GM21515 (cell line): ENCODE results near the gene HOXD3.

Source experiments
- ATAC-seq: cut with Tn5 transposase; IDR thresholded peaks from one replicate; pipeline ENCODE4 v1.9.1; 2021; ENCODE audit not compliant: unreplicated experiment

The HOXD3 gene

DNA sequence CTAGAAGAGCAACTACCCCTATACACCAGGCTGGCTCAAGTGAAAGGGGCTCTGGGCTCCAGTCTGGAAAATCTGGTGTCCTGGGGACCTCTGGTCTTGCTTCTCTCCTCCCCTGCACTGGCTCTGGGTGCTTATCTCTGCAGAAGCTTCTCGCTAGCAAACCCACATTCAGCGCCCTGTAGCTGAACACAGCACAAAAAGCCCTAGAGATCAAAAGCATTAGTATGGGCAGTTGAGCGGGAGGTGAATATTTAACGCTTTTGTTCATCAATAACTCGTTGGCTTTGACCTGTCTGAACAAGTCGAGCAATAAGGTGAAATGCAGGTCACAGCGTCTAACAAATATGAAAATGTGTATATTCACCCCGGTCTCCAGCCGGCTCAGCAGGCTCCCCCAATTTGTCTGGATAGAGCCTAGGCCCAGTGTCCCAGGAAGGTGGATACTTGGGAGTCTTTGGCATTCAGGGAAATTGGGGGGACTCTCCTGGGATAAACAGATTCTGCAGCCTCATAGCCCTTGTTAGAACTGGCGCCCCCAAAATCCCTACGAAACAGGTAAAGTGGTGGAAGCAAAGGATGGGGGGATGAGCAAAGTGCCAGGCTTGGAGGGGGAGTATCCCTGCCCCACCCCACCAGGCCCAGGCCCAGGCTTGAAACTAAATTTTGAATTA lies 8.2 kb upstream of the HOXD3 start:
- ATAC-seq, result no peak

DNA sequence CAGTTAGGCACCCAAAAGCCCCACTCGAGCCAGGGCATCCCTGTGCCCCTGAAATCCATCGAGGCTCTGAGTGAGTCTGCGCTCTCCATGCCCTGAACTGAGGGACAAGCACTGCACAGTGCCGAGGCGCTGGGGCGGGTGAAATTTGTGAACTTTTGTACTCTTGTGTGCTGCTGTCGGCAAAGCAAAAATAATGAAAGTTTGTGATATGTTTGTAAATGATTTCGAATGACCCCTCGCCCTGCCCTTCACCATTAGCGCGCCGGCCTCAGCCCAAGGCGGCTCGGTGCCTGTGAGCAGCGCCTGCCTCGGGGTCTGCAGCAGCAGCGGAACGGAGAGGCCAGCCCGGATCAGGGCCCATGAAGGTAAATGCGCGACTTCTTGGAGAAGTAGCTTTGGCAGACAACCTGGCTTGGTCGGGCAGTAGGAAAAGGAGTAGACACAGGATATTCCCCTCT lies 7.6 kb upstream of the HOXD3 start:
- ATAC-seq, result no peak

DNA sequence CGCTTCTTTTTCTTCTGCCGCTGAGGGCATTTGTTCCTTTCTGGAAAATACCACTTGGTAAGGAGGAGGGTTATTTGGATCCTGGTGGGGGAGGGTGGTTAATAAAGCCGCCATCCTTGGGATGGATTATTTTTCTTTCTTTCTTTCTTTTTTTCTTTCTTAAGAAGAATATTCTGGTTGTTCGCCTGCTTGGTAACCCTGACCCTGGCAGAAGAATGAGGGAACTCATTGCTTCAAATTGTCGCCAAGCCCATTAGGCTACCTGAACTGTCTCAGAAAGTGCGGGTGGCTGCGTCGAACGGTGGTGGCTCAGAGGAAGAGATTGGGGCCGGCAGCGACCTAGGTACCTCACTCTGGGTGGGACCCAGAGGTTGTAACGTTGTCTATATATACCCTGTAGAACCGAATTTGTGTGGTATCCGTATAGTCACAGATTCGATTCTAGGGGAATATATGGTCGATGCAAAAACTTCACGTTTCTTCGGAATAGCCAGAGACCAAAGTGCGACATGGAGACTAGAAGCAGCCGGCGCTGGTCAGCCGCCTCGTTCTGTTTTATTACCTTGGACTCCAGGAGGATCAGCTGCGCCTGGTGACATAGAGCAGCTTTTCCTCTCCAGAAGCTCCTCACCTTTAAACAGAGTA lies 7.0 kb upstream of the HOXD3 start:
- no peak for ATAC-seq

DNA sequence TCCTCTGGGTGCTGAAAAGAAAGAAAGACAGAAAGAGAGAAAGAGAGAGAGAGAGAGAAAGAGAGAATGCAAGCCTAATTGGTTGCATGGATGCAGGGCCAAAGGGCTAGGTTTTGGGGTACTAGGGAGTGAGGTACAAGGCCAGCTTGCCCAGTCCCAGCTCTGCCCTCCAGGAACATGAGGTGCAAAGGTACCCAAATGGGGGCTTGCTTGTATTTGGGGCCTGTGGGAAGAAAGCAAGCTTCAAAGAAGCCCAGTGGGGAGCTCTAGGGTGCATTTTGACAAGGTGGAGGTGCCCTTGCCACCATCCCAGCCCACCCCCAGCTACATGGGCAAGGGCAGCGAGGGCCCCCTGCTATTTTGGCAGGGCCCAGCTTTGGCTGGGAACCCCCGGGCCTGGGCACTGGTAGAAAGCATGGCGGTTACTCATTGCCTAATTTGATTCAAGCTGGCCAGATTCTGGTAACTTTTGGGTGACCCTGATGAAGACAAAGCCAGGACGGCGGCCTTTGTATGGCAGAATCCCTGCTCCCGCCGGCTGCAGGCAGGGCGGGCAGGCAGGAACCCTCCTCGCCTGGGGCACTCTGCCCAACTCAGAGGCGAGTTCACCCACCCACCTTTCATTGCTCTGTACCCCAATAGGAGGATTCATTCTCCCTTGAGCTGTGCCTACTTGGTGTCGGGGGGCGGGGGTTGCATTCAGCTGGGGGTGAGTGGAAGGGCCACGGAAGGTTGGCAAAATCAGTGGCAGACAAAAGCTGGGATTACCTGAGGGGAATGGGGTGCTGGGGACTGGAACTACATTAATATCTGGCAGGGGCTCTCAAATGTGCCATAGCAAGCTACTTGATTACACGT lies 6.3 kb upstream of the HOXD3 start:
- no peak for ATAC-seq

DNA sequence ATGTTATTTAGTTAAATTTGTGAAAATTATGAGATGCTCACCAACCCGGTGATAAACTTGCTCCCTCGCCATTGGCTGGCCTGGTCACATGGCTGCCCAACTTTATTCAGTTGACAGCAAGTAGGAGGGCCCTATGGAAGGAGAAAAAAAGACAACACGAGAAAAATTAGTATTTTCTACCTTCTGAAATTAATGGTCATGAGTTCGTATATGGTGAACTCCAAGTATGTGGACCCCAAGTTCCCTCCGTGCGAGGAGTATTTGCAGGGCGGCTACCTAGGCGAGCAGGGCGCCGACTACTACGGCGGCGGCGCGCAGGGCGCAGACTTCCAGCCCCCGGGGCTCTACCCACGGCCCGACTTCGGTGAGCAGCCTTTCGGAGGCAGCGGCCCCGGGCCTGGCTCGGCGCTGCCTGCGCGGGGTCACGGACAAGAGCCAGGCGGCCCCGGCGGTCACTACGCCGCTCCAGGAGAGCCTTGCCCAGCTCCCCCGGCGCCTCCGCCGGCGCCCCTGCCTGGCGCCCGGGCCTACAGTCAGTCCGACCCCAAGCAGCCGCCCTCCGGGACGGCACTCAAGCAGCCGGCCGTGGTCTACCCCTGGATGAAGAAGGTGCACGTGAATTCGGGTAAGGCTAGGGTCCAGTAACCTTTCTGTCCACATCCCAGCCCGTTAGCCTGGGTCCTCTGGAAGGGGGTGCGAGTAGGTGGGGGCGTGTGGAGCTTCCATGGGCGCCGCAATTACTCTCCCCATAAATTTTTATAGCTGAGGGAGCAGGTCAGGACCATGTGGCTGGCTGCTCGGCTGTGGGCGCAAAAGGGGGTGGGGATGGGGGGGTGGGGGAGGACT lies 5.4 kb upstream of the HOXD3 start, which contains the start of gene HOXD4:
Gene HOXD4 (plus strand): TSS at position 109 of the 846 bp plus-strand sequence. CDS start 84 bp downstream, at position 193.
- ATAC-seq, result no peak

DNA sequence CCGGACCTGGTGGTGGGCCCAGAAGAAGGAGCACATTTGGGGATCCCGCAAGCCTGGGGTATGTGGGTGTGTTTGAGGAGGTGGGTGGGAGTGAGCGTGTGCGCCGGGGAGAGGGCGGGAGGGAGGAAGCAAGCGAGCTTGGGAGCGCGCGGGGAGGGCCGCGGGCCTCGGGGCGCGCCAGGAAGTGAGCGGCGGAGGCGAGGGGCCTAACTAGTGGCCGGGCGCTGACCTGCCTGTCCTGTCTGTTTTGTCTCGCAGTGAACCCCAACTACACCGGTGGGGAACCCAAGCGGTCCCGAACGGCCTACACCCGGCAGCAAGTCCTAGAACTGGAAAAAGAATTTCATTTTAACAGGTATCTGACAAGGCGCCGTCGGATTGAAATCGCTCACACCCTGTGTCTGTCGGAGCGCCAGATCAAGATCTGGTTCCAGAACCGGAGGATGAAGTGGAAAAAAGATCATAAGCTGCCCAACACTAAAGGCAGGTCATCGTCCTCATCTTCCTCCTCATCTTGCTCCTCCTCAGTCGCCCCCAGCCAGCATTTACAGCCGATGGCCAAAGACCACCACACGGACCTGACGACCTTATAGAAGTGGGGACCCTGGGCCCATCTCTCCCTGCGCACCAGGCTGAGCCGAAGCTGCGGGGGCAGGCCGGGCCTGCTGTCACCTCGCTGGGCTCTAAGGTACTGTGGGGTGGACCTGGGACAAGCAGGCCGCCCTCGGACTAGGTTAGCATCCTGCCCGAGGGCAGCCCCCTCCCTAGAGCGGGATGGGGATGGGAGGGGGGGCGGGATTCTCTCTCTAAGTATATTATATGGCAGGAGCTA lies 4.5 kb upstream of the HOXD3 start:
- no peak for ATAC-seq

DNA sequence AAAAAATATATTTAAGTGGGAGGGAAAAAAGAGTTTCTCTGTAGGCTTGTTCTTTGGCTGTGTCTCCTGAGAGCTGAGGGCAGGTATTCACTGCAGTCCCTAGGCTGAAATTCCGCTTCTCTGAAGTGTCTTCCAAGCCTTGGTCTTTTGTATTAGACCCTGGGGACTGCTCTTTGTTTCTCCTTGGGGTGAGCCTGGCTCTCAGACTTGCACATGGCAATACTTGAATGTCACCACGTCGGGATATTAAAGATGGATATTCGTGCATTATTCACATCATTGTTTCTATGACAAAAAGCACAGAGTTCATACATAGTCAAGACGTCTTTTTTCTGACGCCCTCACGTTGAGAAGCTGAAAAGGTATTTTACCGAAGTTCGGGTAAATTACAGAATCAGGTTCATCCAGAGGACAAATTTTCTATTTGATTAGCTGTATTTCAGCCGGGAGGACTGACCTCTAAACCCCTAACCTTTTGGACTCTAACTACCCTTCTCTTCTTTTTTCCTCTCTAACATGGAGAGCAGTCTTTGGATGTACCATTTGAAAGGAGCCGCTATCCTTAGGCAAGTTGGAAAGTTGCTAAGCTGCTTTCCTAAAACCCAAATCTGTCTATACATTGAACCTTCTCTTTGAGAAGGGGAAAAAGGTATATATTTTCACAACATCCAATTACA lies 2.4 kb upstream of the HOXD3 start:
- no peak for ATAC-seq

DNA sequence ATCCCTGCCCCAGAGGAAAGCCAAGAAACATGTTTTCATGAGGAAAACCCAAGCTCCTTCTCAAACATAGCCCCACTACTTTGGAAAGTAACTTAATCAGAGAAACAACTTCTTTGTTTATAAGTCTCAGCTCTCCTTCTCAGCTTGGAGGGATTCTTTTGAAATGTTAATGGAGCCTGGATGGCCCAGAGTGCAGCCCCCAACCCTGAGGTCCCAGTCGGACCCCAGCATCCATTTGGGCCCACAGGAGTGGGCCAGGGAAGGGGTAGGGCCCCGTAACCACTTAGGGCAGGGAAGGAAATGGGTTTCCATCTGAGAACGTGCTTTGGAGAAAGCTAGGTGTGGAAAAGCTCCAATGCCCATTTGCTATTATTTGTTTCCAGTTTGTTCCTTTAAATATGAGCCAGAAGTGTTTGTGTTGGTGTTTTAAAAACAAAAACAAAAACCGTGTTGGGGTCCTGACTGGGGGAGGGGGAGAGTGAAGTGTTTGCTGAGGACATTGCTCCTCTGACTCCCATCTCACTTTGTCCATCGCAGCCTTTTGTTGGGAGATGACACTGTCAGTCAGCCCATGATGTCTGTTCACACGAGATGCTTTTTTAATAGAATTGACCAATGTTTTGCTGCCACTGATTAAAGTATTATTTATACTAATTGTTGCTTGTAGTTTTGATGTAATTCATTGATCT lies 1.6 kb upstream of the HOXD3 start:
- ATAC-seq, result no peak

DNA sequence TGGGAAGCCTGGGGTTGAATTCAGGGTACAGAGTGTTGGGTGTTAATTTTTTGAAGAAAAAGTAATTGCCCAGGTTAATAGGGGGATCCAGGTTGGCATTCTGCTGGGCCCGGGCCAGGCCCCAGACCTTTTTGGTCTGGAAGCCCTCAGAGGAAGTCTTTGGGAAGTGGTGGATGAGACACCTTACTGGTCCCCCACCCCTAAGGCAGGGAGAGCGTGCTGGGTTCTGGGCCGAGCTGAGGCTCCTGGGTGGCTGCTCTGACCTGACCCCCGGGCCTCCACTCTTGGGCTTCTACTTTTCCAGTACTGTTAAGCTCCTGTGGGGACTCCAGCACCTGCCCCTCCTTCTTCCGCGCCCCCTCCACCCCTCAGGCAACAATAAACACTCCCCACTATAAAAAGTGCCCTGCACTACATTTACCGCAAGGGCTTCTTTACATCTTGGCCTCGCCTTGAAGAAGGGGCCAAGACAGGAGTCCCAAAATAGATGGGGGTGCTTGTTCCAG lies 753 bp upstream of the HOXD3 start:
- ATAC-seq, result no peak

DNA sequence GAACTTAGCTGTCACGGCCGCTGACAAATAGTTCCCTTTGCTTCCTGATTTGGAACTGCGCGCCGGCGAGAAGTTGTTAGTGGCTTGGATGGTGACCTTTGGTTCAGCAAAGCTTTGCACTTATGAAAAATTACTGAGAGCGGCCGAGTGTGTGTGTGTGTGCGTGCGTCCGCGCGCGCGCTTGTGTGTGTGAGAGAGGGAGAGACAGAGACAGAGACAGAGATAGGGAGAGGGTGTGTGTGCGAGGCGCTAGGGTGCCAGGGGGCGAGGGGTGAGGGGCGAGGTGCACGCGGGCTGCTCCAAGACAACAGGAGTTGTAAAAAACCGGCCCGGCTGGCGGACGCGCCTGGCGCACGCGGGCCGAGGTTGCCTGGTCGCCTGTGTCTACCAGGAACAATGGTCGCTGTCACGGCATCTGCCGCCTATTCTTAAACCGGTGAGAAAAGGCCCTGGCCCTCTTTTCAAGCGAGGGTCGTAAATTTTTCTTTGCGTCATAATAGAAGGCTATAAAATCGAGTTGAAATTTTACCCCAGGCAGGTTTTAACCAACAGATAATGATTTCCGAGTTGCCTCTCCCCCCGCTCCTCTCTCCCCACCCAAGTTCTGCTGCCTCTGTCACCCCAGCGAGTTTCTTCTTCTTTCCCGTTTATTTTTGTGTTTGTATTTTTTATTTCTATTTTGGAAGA lies 535 bp downstream of the HOXD3 start:
- ATAC-seq, result no peak

DNA sequence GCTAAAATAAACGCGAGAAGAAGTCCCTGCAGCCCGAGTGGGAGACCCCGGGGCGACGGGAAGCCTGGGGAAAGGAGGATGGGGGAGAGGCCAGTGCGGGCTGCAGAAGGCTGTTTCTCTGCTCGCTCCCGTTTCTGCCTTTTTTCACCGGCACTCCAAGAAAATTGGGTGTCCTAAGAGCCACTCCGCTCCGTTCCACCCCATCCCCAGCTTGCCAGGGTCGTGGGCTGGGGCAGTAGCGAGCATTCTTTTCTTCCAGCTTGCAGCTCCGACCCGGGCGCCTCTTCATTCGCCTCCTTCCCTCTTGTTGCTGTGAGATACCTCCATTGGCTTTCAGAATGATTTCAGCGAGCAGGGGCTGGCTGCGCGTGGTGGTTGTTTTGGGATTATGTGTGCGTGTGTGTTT lies 1.1 kb downstream of the HOXD3 start:
- no peak for ATAC-seq

DNA sequence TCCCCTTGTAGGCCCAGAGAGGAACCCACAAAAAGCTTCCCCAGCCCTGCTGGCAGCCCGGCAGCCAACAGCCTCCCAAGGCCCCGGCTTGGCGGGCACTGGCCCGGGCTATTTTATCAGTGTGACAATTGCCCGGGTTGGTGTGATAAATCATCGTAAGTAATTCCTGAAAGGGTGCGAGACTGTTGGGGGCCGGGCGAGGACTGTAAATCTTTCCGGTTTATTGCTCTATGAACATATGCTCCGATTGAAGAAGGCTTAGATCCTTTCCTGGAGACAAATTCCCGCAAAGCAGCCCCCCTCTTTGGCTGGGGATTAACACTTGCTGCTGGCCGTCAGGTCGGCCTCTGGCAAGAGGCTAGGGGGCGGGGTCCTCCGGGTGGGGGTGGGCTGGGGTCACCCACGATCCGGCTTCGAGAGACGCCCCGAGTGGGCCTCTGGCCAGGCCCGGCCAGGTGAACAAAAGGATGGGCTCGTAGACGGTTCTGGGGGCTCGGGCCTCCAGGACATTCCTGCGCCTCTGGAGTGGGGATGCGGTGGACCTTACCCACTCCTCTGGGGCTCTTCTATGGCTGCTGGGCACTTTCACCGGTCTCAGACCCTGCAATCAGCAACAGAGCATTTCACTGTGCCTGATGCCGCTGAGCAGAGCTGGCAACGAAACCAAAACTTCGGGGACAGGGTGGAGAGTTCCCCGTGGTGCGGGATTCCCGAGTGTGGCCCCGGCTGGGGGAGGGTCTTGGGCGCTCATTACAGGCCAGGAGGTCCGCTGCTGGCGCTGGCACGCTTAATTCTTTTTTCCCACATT lies 2.0 kb downstream of the HOXD3 start:
- ATAC-seq, result no peak

DNA sequence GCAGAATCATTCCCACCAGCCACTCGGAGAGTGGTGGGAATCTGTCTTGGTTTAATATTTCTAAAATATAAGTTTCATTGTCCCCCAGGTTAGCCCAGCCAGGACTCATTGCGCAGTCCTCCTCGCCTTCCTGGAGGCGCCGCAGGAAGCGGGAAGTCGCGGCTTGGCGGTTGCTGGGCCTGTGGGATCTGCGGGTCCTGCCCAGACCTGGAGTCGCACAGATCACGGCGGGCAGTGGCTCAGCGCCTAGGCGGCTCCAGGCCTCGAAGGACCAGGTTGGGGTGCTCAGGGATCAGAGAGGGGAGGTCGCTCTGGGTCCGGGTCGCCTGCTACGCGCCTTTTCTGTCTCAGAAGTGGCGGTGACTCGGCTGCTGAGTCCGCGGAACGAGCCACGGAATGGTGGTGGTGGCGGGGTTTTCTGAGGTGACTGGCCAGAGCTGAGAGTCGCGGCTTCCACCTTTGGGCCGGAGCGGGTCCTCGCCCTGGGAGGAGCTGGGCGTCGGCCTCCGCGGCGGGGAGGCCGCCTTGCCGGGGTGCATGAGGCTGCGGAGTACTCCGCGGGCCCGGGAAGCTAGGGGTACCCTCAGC lies 2.6 kb downstream of the HOXD3 start:
- ATAC-seq, result no peak

DNA sequence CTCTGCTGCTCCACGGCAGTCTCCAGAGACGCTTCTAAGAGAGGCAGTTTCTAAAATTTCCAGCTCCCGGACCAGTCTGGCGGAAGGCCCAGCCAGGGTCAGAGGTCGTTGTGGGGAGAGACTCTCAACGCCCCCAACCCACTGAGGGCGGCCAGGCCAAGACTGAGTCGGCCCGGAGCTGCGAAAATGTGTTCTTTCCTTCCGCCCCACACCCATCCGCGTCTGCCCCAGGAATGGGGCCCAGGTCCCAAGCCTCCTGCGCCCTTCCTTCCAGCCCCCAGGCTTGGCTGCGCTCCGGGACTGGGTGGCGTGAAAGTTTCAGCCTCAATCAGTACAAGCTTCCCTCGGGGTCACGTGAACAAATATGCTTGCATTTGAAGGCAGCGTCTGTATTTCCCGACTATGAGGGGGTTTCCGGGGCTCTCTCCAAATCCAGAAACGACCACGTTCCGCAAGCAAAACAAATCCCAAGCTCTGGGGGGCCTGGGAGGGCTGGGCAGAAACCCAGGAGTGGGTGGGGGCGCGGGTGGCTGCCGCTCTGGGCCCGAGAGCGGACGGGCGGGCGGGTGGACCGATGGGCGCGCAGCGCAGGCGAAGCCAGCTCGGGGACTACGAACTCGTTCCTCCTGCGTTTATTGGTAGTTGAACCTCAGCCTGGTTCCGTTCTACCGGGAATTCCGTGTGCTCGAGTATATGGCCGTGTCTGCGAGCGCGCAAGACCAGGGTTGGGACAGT lies 3.3 kb downstream of the HOXD3 start:
- ATAC-seq, result no peak

DNA sequence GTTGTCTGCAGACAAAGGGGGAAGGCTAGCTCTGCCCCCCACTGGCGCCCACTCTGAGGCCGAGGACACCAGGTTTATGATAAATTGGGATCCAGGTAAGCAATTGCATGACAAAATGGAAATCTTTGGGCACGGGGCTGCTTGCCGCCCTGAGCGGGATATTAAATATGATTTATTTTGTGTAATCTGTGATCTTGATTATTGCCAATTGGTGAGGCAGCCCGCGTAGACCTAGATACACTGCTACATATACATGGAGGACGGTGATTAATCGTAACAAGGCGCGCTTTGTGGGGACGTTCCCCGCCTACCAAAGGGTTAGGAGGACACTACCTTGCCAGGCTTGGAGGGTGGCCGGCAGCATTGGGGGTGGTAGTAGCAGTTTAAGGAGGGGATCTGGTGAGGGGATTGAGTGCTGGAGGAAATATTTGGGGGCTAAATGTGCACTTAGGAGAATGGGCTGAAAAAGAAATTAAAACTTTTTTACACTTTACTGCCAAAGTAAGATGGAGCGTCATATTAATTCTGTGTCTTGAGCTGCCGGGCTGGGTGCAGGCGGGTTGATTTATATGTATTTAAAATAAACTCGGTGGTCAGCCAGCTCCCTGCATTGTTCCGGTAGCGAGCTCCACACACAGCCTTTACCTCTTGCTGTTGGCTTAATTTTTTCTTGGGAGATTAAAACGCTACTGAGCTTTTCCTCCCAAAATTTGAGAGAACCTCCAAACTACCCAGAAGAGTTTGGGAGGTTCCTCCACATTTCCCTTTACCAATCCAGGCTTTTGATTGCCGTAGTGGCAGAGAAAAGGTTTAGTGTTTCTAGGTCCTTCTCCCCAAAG lies 4.1 kb downstream of the HOXD3 start:
- no peak for ATAC-seq
